Upper lobe of left lung (tissue), 6 donors: ENCODE data around the gene F5. TPM values are rescaled to one million over a fixed set of nuclear protein-coding genes. Genes with fewer than 3 reads are reported as not detected.
A peak's percentile ranks its signal among the peaks of the same experiment; 100 is the strongest.

ENCODE experiments used
- ATAC-seq, 2 donors: fragments of 200-7000 bp; cut with Tn5 transposase; one replicate each; pipeline ENCODE4 v1.9.1; 2022; ENCODE audit warnings: mild to moderate bottlenecking in 2 of 2, moderate library complexity in 2 of 2; ENCODE audit not compliant: low FRiP score in 2 of 2
- DNase-seq, 2 donors: peaks; one replicate each; pipeline ENCODE4 v3.0.0-alpha.2; 2019 to 2020
- H3K27ac ChIP-seq, 4 donors: fragments of 200-600 bp; sonication (generic); one replicate each; pipeline ENCODE4 v1.5.1; 2016 to 2019
- H3K27me3 ChIP-seq, 4 donors: fragments of 200-600 bp; sonication (generic); one replicate each; pipeline ENCODE4 v1.5.1; 2017 to 2019
- H3K36me3 ChIP-seq, 4 donors: fragments of 200-600 bp; sonication (generic); one replicate each; pipeline ENCODE4 v1.5.1; 2016 to 2019
- H3K4me1 ChIP-seq, 4 donors: fragments of 200-600 bp; sonication (generic); one replicate each; pipeline ENCODE4 v1.5.1; 2018 to 2019
- H3K4me3 ChIP-seq, 4 donors: fragments of 200-600 bp; sonication (generic); one replicate each; pipeline ENCODE4 v1.5.1; 2017 to 2019; ENCODE audit warnings: mild to moderate bottlenecking in 2 of 4, moderate library complexity in 1 of 4
- H3K9me3 ChIP-seq, 4 donors: fragments of 200-600 bp; sonication (generic); one replicate each; pipeline ENCODE4 v1.5.1; 2018 to 2019
- EP300 ChIP-seq, 4 donors: sonication (generic); formaldehyde crosslinking; IDR thresholded peaks; one replicate each; pipeline ENCODE4 v1.5.1; 2017; ENCODE audit warnings: antibody characterized with exemption in 4 of 4, control low read depth in 2 of 4
- POLR2A ChIP-seq, 4 donors: fragments of 450-650 bp; IDR thresholded peaks; one replicate each; pipeline ENCODE4 v1.5.1; 2016 to 2017; ENCODE audit warnings: antibody characterized with exemption in 4 of 4, mild to moderate bottlenecking in 2 of 4
- POLR2AphosphoS5 ChIP-seq, 2 donors: sonication (generic); formaldehyde crosslinking; IDR thresholded peaks; one replicate each; pipeline ENCODE4 v1.5.1; 2017; ENCODE audit warnings: antibody characterized with exemption in 2 of 2
- WGBS, 2 donors: methylation state at CpG; one replicate each; pipeline ENCODE4 v1.1.5; 2017 to 2018; 5-methylcytosine and 5-hydroxymethylcytosine counted together
- total RNA-seq, 6 donors: library from RNA; depleted of rRNA in 4 of 6; stranded (reverse); fragments of >200 nt in 4 of 6; gene quantifications; one replicate each; pipeline versions ENCODE4 v1.1.0 to v1.2.1, GENCODE V29; 2016 to 2021
- TF ChIP-seq, protein P1 (sequence below), 6 experiments: fragments of 450-650 bp in 4 of 6; fragments of 200-600 bp in 2 of 6; sonication (generic) in 2 of 6; IDR thresholded peaks; one replicate each; pipeline ENCODE4 v1.5.1; 2016 to 2019; ENCODE audit warnings: antibody characterized with exemption in 6 of 6
- donor health status: DM: no; HTN: no; CAD: no; lungs with moderate emphysema.
- donor health status: DM: no; HTN: yes; CAD: no; lungs with severe emphysema.

F5 gene
- total RNA-seq, 6 donors from 2014 or later: 0.89 to 6.5 (median 2.2) TPM

DNA sequence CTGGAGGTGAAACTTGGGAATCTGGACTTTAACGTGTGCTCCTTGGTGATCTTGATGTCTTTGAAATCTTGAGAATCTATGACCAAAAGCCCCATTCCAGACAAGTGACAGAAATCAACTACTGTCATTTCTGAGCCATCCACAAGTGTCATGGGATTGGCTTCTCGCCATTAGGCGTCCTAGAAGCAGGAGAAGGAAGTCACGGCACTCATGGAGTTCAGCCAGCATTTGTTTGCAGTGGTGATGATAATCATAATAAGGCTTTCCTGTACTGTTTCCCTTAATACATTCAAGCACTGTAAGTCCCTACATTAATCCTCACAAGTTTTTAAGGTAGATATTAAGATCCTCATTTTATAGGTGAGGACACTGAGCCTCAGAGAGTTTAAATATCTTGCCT, 11.9 kb downstream of the F5 start:
- WGBS, 2 donors: 21 to 30% methylated on average over 4 of the region's 4 CpGs

DNA sequence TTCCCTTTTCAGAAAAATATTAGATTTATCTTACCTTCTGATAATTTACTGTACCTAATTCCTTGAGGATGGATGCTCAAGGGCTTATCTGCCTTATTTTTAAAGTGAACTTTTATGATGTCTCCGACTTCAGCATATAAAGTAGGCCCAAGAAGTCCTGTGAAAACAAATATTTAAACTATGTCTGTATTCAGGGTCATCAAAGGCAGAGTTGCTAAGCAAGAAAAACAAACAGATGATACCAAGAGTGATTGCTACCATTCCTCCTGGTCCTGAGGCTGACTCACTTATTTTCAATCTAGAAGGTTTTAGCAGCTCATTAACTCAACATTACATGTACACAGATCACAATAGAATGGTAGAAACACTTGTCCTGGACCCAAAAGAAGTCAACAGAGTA, 14.1 kb downstream of the F5 start:
- Histone ChIP-seq H3K27ac (no peak overlapping the region), H3K9me3 (no peaks in the 10 kb centered on the region), H3K4me1 (no peaks in the 10 kb centered on the region), H3K27me3 (no peaks in the 10 kb centered on the region), H3K36me3 (no peaks in the 10 kb centered on the region), H3K4me3 (no peak overlapping the region)
- no peak for DNase-seq
- TF ChIP-seq POLR2A (IDR thresholded peaks at IDR 0.05): no peak
- TF ChIP-seq, protein P1, sequence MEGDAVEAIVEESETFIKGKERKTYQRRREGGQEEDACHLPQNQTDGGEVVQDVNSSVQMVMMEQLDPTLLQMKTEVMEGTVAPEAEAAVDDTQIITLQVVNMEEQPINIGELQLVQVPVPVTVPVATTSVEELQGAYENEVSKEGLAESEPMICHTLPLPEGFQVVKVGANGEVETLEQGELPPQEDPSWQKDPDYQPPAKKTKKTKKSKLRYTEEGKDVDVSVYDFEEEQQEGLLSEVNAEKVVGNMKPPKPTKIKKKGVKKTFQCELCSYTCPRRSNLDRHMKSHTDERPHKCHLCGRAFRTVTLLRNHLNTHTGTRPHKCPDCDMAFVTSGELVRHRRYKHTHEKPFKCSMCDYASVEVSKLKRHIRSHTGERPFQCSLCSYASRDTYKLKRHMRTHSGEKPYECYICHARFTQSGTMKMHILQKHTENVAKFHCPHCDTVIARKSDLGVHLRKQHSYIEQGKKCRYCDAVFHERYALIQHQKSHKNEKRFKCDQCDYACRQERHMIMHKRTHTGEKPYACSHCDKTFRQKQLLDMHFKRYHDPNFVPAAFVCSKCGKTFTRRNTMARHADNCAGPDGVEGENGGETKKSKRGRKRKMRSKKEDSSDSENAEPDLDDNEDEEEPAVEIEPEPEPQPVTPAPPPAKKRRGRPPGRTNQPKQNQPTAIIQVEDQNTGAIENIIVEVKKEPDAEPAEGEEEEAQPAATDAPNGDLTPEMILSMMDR (IDR thresholded peaks at IDR 0.05): no peak
- WGBS, 2 donors: 52 to 58% methylated on average over 1 of the region's 1 CpG
- ATAC-seq: peak in 1 of 2 donors; percentile 50

More for the DNA sequence above, 11.9 kb downstream of the F5 start:
- TF ChIP-seq POLR2A (IDR thresholded peaks at IDR 0.05): no peak
- no peak for TF ChIP-seq EP300 (IDR thresholded peaks at IDR 0.05)
- TF ChIP-seq POLR2AphosphoS5 (IDR thresholded peaks at IDR 0.05): no peak
- TF ChIP-seq, protein P1 (IDR thresholded peaks at IDR 0.05): no peak
- ATAC-seq (no peak), DNase-seq (peak in 1 of 2 donors; percentile 24)
- Histone ChIP-seq H3K27me3 (no peaks in the 10 kb centered on the region), H3K4me3 (no peak overlapping the region), H3K27ac (no peak overlapping the region), H3K36me3 (no peaks in the 10 kb centered on the region), H3K4me1 (no peaks in the 10 kb centered on the region), H3K9me3 (no peaks in the 10 kb centered on the region)

DNA sequence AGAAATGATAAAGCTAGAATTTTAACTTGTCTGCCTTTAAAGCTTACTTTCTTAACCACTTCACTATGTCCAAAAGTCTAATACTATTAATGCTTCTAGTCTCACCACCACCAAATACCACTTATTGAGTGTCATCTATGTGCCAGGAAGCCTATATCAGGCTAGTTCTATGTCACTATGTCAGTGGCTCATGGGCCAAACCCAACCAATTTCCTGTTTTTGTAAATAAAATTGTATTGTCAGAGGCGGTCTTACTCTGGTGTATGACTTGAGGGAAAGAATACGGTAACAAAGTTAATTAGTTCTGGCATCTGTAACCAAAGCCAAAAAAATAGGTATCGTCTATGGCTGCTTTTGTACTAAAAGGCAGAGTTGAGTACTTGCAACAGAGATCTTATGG, 14.8 kb downstream of the F5 start:
- WGBS, 2 donors: 66 to 83% methylated on average over 3 of the region's 3 CpGs
- Histone ChIP-seq H3K27ac (no peak overlapping the region), H3K4me1 (no peaks in the 10 kb centered on the region), H3K36me3 (no peaks in the 10 kb centered on the region), H3K4me3 (no peak overlapping the region), H3K9me3 (no peaks in the 10 kb centered on the region), H3K27me3 (no peaks in the 10 kb centered on the region)
- DNase-seq (no peak), ATAC-seq (no peak)
- TF ChIP-seq POLR2AphosphoS5 (IDR thresholded peaks at IDR 0.05) (no peak), EP300 (IDR thresholded peaks at IDR 0.05) (no peak)
- TF ChIP-seq, protein P1 (IDR thresholded peaks at IDR 0.05): no peak

DNA sequence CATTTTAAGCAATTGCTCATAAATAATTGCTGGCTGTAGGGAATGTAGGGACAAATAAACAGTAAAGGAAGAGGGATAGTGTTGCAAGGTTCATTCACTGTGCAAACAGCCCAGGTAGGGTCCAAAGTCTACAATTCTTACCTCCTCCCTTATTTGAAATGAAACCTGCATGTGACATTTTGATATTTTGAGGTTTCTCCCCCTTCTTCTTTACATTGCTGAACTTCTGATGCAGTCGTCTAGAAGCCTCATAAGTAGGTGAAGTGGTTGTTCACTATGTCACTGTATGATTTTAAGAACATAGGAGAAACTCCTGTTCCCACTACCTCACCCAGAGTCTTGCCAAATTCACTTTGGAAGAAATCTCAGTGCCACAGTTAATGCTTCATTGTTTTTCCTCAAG, 16.1 kb downstream of the F5 start:
- H3K27ac ChIP-seq: no peak overlapping the region
- ATAC-seq (no peak), DNase-seq (no peak)
- no peaks in the 10 kb centered on the region for H3K36me3 ChIP-seq
- TF ChIP-seq EP300 (IDR thresholded peaks at IDR 0.05) (no peak), POLR2A (IDR thresholded peaks at IDR 0.05) (no peak), POLR2AphosphoS5 (IDR thresholded peaks at IDR 0.05) (no peak)
- TF ChIP-seq, protein P1 (IDR thresholded peaks at IDR 0.05): no peak
- no peak overlapping the region for H3K4me3 ChIP-seq
- WGBS, 2 donors: 54 to 58% methylated on average over 1 of the region's 1 CpG
- H3K9me3 ChIP-seq: no peaks in the 10 kb centered on the region
- H3K27me3 ChIP-seq: no peaks in the 10 kb centered on the region
- peaks cover 0 to 8% (median 0%) of the 10 kb centered on the region in 4 donors for H3K4me1 ChIP-seq

DNA sequence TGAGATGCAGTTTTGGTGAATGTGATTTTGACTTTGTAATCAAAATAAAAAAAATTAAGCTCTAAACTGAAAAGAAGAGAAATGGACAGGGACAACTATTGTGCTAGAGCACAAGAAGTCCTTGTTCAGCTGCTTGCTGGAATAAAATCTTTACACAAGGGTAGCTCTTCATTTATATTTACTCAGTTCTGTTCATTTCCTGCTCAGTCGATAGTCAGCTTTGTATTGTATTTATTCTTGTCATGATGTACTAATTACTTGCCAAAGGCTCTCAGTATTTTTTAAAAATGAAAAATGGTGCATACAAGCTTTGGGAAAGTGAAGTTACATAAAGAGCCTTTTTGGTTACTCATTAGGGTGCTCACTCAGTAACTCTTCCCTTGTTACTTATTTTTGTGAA, 17.8 kb downstream of the F5 start:
- ATAC-seq (no peak), DNase-seq (no peak)
- no peaks in the 10 kb centered on the region for H3K36me3 ChIP-seq
- H3K4me1 ChIP-seq: peaks cover 0 to 8% (median 0%) of the 10 kb centered on the region in 4 donors
- no peak overlapping the region for H3K27ac ChIP-seq
- peaks cover 0 to under 1% (median 0%) of the 10 kb centered on the region in 4 donors for H3K9me3 ChIP-seq
- H3K4me3 ChIP-seq: no peak overlapping the region
- WGBS, 2 donors: 26 to 38% methylated on average over 1 of the region's 1 CpG
- TF ChIP-seq EP300 (IDR thresholded peaks at IDR 0.05) (no peak), POLR2AphosphoS5 (IDR thresholded peaks at IDR 0.05) (no peak), POLR2A (IDR thresholded peaks at IDR 0.05) (no peak)
- TF ChIP-seq, protein P1 (IDR thresholded peaks at IDR 0.05): no peak
- no peaks in the 10 kb centered on the region for H3K27me3 ChIP-seq
